Measurements from ENCODE around the gene BCL11B.

BCL11B gene

GRCh38 chr14:99271951-99272631 lies at the start of gene BCL11B:
BCL11B (minus strand) TSS chr14:99272197; CDS start chr14:99271218, 979 bp downstream.
- DNase-seq (ENCODE audit: low read depth in 2 of 3, low spot score in 1 of 3): peak; percentile 83 to 86 (median 84)

- DNase-seq (ENCODE audit: low read depth in 2 of 3, low spot score in 1 of 3): no peak
These were observed 49.4 kb upstream of the BCL11B start for GRCh38 chr14:99321236-99321925.

- no peak for DNase-seq (ENCODE audit: low read depth in 2 of 3, low spot score in 1 of 3)
These were observed 48.7 kb upstream of the BCL11B start for GRCh38 chr14:99320621-99321235.

DNA sequence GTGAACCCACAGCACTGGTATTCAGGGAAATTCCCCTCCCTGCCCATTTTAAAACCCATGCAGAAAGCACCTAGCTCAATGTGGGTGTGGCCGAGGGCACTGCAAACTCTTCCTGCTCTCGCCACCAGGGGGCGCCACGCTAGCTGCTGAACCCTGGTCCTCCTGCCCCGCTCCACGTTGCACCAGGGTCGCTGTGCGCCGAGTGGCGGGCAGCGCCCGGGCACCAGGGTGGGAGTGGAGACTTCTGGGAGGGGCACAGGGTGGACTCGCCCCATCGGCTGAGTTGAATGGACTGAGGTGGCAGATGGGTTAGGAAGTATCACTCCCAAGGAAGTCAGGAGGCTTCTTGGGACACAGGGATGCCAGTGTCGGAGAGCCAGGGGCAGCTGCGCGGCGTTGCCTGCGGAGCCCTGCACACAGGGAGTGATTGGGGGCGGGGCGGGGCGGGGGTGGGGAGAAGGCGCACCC lies 48.1 kb upstream of the BCL11B start:
- peak; percentile 71 to 77 (median 75) for DNase-seq (ENCODE audit: low read depth in 2 of 3, low spot score in 1 of 3)

GRCh38 chr14:99318959-99319295 lies 46.9 kb upstream of the BCL11B start:
- no peak for DNase-seq (ENCODE audit: low read depth in 2 of 3, low spot score in 1 of 3)

DNA sequence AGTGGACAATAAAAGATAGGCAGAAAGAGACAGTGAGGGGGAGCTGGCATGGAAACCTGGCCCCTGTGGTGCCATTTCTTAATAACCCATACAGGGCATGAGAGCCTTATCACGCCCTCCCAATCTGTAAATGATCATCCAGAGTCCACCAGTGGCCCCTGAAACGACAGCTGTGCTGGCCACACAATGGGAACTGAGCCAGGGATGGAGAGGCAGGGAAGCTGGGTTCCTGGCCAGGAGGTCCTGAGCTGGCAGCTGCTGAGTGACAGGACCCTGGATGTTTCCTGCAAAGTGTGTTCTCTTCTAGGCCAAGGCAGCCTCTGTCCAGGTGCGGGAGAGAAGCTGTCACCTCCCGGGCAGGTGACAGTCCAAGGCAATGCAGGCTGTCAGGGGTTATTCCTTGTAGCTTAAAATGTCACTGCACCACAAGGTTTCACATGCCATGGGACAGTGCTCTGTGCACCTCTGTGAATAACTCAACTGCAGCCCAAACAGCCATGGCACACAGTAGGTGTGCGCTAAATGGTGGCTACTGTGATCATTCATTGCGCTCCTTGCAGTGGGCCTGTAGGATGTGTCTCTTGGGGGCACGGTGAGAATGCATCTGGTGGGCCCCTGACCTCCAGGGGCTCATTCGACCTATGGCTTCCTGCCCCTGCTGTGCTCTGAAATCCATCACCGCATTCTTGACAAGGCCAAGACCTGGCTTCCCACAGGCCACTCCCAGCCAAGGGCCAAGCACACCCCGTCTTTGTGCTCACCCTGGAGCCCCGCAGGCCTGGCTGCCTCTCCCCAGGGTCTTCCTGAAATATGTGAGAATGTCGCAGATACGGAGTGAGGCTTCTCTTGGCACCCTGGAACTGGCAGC lies 46.3 kb upstream of the BCL11B start:
- DNase-seq (ENCODE audit: low read depth in 2 of 3, low spot score in 1 of 3): no peak

GRCh38 chr14:99317231-99318090 lies 45.5 kb upstream of the BCL11B start:
- DNase-seq (ENCODE audit: low read depth in 2 of 3, low spot score in 1 of 3): no peak

DNA sequence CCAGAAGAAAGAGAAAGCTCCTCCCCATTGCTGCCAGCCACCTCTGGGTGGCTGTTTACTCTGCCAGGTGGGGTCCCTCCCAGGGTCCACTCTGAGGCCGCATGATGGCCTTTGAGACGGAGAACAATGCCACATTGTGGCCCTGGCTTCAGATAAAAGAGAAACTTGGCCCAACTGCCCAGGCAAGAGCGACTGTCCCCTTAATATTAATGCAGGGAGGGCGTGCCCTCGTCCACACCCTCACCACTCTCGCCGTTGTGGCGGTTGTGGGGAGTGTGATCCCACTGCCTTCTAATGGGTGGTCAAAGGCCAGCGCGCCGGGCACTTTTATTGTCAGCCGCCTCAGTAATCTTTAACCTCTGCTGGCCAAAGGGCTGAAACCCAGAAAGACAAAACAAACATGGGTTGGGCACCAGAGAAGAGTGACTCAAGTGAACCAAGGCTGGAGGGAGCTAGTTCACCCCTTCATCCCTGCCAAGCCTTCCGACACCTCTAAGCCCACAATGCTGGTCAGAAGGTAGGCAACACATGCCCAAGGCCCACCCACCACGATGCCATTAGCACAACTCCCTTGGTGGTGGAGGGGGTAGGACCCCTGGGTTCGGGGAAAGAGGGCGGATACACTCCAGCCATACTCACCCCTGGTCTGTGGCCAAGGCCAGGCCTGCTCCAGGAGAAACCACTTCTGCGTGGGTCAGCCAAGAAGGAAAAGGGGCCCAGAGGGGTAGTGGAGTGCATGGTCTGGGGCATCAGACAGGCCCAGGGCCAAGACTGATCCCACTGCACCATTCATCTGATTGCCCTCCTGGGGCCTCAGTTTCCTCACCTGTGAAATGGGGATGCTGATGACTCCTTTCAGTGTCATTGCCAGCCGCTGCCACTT lies 44.5 kb upstream of the BCL11B start:
- no peak for DNase-seq (ENCODE audit: low read depth in 2 of 3, low spot score in 1 of 3)

- DNase-seq (ENCODE audit: low read depth in 2 of 3, low spot score in 1 of 3): no peak
These were observed 43.2 kb upstream of the BCL11B start for GRCh38 chr14:99315197-99315596.

GRCh38 chr14:99314623-99315022 lies 42.6 kb upstream of the BCL11B start:
- no peak for DNase-seq (ENCODE audit: low read depth in 2 of 3, low spot score in 1 of 3)

GRCh38 chr14:99313234-99313633 lies 41.2 kb upstream of the BCL11B start:
- DNase-seq (ENCODE audit: low read depth in 2 of 3, low spot score in 1 of 3): no peak

- DNase-seq (ENCODE audit: low read depth in 2 of 3, low spot score in 1 of 3): no peak
These were observed 40.1 kb upstream of the BCL11B start for GRCh38 chr14:99312106-99312505.

DNA sequence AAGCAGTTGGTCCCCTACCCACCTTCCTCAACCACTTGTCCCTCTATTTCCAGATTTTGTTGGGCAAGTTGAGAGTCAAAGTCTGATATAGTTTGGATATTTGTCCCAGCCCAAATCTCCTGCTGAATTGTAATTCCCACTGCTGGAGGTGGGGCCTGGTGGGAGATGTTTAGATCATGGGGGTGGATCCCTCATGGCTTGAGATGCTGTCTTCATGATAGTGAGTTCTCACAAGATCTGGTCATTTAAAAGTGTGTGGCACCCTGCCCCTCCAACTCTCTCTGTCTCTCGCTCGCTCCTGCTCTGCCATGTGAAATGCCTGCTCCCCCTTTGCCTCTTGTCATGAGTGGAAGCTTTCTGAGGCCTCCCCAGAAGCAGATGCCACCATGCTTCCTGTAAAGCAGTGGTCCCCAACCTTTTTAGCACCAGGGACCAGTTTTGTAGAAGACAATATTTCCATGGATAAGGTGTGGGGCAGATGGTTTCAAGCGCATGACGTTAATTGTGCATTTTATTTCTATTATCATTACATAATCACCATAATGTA lies 37.3 kb upstream of the BCL11B start:
- no peak for DNase-seq (ENCODE audit: low read depth in 2 of 3, low spot score in 1 of 3)

GRCh38 chr14:99304208-99304607 lies 32.2 kb upstream of the BCL11B start:
- no peak for DNase-seq (ENCODE audit: low read depth in 2 of 3, low spot score in 1 of 3)

GRCh38 chr14:99300190-99300589 lies 28.2 kb upstream of the BCL11B start:
- no peak for DNase-seq (ENCODE audit: low read depth in 2 of 3, low spot score in 1 of 3)

DNA sequence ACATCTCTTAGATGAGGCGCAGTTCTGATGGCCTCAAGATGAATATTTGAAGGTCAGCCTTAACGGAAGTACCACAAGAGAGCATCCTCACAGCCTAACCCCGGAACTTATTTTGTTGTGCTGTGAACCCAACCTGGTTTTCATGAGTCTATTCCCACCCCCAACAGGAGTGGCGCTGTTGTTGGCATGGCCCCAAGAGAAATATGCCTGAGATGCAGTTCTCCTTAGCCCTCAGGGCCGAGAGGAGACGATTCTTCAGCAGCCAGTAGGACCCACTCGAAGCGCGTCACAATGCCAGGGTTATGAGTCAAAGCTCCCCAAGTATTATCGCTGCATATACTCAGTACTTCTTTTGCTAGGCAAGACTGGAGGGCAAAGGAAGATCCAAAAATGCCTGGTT lies 24.5 kb upstream of the BCL11B start:
- DNase-seq (ENCODE audit: low read depth in 2 of 3, low spot score in 1 of 3): no peak

DNA sequence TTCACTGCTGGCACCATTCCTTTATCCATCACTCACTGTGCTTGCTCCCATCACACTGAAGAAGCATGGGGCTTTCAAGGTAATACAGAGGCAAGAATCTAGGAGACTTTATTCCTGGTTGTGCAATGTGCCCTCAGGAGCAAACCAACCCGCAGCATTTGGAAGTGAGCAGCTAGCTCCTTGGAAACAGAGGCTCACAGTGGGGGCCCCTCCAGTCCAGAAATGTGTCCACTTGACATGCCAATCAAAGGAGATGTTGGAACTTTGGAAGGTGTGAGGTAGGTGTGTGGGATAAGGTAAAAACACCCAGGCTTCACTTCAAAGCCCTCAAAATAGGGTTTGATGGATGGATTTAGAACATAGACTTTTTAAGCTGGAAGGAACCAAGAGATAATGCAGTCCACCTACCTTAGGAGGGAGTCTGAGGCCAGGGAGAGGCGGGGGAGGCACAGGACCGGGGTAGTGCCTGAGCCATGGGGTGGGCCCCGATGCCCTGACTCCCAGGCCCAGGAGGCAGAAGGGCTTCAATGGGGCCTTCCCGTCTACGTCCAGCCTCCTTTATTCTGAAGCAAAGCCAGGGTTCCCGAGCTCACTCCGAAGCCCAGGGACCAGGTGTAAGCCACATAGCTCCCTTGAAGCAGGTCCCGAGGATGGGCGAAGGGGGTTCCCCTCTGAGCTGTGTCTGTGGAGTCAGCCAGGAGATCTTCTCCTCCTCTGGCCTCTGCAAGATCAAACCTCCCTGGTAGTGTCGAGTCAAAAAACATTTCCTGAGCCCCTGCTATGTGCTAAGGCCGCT lies 17.6 kb upstream of the BCL11B start:
- no peak for DNase-seq (ENCODE audit: low read depth in 2 of 3, low spot score in 1 of 3)

DNA sequence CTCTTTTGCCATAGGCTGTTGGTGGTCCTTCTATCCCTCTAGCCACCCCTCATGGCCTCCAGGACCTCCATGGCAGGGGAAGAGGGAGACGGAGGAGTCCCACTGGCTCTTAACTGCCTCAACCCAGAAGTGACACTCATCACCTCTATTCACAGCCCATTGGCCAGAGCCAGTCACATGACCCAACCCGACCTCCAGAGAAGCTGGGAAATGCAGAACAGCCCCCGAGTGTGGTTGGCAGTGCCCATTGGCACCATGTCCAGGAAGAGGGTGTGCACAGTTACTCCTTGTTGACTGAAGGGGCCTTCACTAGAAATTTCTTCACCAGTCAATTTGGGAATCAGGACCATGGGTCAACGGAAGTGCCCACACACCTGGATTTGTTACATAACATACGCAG lies 17.0 kb upstream of the BCL11B start:
- DNase-seq (ENCODE audit: low read depth in 2 of 3, low spot score in 1 of 3): no peak
